Non-pigmented ciliary epithelial cell (primary cell): ENCODE results near the gene NDE1.
"Not testable (repeated sequence)": the region's sequence is repeated elsewhere in the genome, so short reads cannot be mapped to it uniquely, and the experiment has no call there.

ENCODE experiments used
- DNase-seq: peaks from one replicate; pipeline ENCODE4 v3.0.0-alpha.2; 2010; ENCODE audit warnings: low read depth

Gene NDE1

GRCh38 chr16:15620611-15621195, 29.3 kb upstream of the NDE1 start:
- DNase-seq = no peak

GRCh38 chr16:15621456-15621855, 28.6 kb upstream of the NDE1 start:
- no peak for DNase-seq

- no peak for DNase-seq
These were observed 28.2 kb upstream of the NDE1 start for GRCh38 chr16:15621889-15622288.

GRCh38 chr16:15631730-15632409, 18.2 kb upstream of the NDE1 start:
- no peak for DNase-seq

- DNase-seq = no peak
These were observed 14.1 kb upstream of the NDE1 start for GRCh38 chr16:15635926-15636325.

- no peak for DNase-seq
These were observed 13.6 kb upstream of the NDE1 start for GRCh38 chr16:15636392-15636873.

GRCh38 chr16:15639061-15639568, 10.9 kb upstream of the NDE1 start:
- DNase-seq = no peak

- no peak for DNase-seq
These were observed 9.1 kb upstream of the NDE1 start for GRCh38 chr16:15640966-15641365.

GRCh38 chr16:15641753-15642556, 8.1 kb upstream of the NDE1 start:
- no peak for DNase-seq

GRCh38 chr16:15642557-15643047, 7.4 kb upstream of the NDE1 start:
- no peak for DNase-seq

- peak; percentile 47 for DNase-seq
These were observed 6.7 kb upstream of the NDE1 start, which contains the start of gene MARF1 for GRCh38 chr16:15643048-15643945. MARF1 (minus strand) TSS chr16:15643154; CDS start chr16:15639233, 3,921 bp downstream.

GRCh38 chr16:15643946-15644250, 6.1 kb upstream of the NDE1 start:
- no peak for DNase-seq

GRCh38 chr16:15644267-15644961, 5.6 kb upstream of the NDE1 start:
- DNase-seq = no peak

GRCh38 chr16:15644962-15645465, 5.0 kb upstream of the NDE1 start:
- DNase-seq = peak; percentile 89

- not testable (repeated sequence) for DNase-seq
These were observed 3.3 kb upstream of the NDE1 start for GRCh38 chr16:15646557-15647293.

GRCh38 chr16:15647294-15648014, 2.6 kb upstream of the NDE1 start:
- DNase-seq = no peak

- DNase-seq = no peak
These were observed 1.8 kb upstream of the NDE1 start for GRCh38 chr16:15648135-15648730.

GRCh38 chr16:15649311-15649710, 734 bp upstream of the NDE1 start:
- not testable (repeated sequence) for DNase-seq

GRCh38 chr16:15649727-15650018, 372 bp upstream of the NDE1 start:
- DNase-seq = no peak
